SH-SY5Y (cell line): ENCODE data around the gene MRPL20.

ENCODE experiments used
- GATA2 ChIP-seq: IDR thresholded peaks from 2 replicates; pipeline ENCODE4 v1.6.1; 2011; ENCODE audit warnings: mild to moderate bottlenecking, low read depth, low read length
- GATA3 ChIP-seq: IDR thresholded peaks from 2 replicates; pipeline ENCODE4 v1.6.1; 2011; ENCODE audit warnings: low read depth, mild to moderate bottlenecking, low read length, moderate library complexity

Gene MRPL20

GRCh38 chr1:1371364-1371745 is 35.7 kb downstream of the MRPL20 start:
- no peak for TF ChIP-seq GATA3
- no peak for TF ChIP-seq GATA2

GRCh38 chr1:1370771-1371300 is 36.3 kb downstream of the MRPL20 start:
- no peak for TF ChIP-seq GATA2
- TF ChIP-seq GATA3 = no peak

- TF ChIP-seq GATA3 = no peak
- no peak for TF ChIP-seq GATA2
These were observed 39.8 kb downstream of the MRPL20 start for GRCh38 chr1:1367315-1367714.

GRCh38 chr1:1366699-1367066 is 40.4 kb downstream of the MRPL20 start:
- no peak for TF ChIP-seq GATA2
- no peak for TF ChIP-seq GATA3

GRCh38 chr1:1365875-1366698 is 41.0 kb downstream of the MRPL20 start:
- no peak for TF ChIP-seq GATA3
- no peak for TF ChIP-seq GATA2

GRCh38 chr1:1364266-1364665 is 42.8 kb downstream of the MRPL20 start:
- TF ChIP-seq GATA2 = no peak
- no peak for TF ChIP-seq GATA3

- no peak for TF ChIP-seq GATA2
- TF ChIP-seq GATA3 = no peak
These were observed 45.1 kb downstream of the MRPL20 start for GRCh38 chr1:1361982-1362423.

GRCh38 chr1:1361233-1361981 is 45.7 kb downstream of the MRPL20 start:
- no peak for TF ChIP-seq GATA2
- no peak for TF ChIP-seq GATA3

GRCh38 chr1:1360506-1361169 is 46.5 kb downstream of the MRPL20 start:
- TF ChIP-seq GATA2 (no peak), GATA3 (no peak)

- TF ChIP-seq GATA2 = no peak
- TF ChIP-seq GATA3 = no peak
These were observed 47.2 kb downstream of the MRPL20 start for GRCh38 chr1:1359664-1360468.

- TF ChIP-seq GATA2 = no peak
- TF ChIP-seq GATA3 = no peak
These were observed 47.8 kb downstream of the MRPL20 start for GRCh38 chr1:1359308-1359663.

GRCh38 chr1:1358433-1359271 is 48.4 kb downstream of the MRPL20 start, which contains the start of gene MXRA8:
TSS of gene MXRA8 (minus strand) at chr1:1358555. CDS start at chr1:1358504, 51 bp downstream.
- no peak for TF ChIP-seq GATA2
- no peak for TF ChIP-seq GATA3

GRCh38 chr1:1357871-1358432 is 49.1 kb downstream of the MRPL20 start:
- no peak for TF ChIP-seq GATA3
- no peak for TF ChIP-seq GATA2
